HuH-7 (cell line): ENCODE results near the gene PRXL2A.
"Not testable (repeated sequence)": the region's sequence is repeated elsewhere in the genome, so short reads cannot be mapped to it uniquely, and the experiment has no call there.

Experiments used
- DNase-seq: peaks from one replicate; pipeline ENCODE4 v3.0.0; 2011; ENCODE audit warnings: low spot score

The PRXL2A gene

DNA sequence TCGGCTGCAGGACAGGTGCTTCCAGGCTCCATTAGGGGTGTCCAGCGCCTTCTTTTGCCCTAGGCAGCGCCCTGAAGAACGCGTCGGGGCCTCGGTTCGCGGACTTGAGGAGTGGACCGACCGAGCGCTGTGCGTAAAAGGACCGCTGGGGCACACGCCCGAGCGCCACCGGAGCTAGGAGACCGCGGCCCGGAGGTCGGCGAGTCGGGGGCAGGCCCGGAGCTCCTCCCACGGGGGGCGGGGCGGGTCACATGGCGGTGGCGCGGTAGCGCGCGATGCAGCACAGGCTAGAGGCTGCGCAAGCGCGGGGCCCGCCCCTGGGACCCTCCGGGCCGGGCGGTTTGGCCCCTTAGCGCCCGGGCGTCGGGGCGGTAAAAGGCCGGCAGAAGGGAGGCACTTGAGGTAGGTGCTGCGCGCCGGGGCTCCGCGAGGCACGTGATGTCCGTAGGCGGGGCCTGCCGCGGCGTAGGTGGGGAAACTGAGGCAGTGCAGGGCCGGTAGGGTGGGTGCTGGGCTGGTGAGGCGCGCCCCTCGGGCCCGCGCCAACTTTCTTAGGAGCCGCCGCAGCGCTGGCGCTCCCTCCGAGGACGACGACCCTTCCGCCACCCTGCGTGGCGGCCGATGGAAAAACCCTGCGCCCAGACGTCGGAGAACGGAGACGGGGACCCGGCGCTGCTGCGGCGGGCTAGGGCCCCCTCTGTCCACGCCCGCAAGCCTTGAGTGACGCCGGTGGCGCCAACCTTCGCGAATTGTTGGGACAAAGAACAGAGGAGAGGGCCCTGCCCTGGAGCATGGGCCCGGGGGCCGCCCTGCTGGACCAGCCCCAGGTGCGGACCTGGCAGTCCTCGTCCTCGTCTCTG is at the start of gene PRXL2A:
Gene PRXL2A (plus strand): TSS at position 310 of the 860 bp plus-strand sequence. CDS start 11,917 bp downstream, outside the sequence.
- peak; percentile 88 for DNase-seq

- DNase-seq = not testable (repeated sequence)
Measured at GRCh38 chr10:80358925-80359324, 49.4 kb upstream of the PRXL2A start.

DNA sequence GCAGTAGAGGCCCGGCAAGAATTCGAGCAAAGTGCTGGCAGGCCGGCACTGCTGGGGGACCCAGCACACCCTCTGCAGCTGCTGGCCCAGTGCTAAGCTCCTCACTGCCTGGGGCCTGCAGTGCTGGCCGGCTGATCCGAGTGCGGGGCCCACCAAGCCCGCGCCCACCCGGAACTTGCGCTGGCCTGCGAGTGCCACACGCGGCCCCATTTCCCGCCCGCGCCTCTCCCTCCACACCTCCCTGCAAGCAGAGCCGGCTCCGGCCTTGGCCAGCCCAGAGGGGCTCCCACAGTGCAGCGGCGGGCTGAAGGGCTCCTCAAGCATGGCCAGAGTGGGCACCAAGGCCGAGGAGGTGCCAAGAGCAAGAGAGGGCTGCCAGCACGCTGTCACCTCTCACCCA is 48.7 kb upstream of the PRXL2A start:
- no peak for DNase-seq

GRCh38 chr10:80365510-80365909 is 42.8 kb upstream of the PRXL2A start:
- DNase-seq = no peak

DNA sequence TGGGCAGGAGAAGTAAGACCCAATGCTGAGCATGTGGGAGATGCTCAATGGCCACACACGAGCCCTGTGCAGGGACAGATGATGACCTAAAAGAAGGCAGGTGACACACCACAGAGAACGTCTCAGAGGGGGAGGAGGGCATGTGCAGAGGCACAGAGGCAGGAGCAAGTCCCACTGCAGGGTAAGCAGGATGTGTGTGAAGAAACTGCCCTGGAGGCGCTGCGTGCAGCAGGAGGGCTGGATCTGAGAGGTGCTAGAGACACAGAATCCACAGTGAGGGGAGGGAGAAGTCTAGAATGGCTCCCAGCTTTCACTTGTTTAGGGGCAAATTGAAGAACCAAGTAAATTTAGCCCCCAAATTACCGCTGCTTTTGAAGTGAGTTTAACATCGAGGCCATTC is 36.9 kb upstream of the PRXL2A start:
- no peak for DNase-seq

- DNase-seq = no peak
Measured at GRCh38 chr10:80372675-80373074, 35.7 kb upstream of the PRXL2A start.

GRCh38 chr10:80373502-80373901 is 34.8 kb upstream of the PRXL2A start:
- no peak for DNase-seq

DNA sequence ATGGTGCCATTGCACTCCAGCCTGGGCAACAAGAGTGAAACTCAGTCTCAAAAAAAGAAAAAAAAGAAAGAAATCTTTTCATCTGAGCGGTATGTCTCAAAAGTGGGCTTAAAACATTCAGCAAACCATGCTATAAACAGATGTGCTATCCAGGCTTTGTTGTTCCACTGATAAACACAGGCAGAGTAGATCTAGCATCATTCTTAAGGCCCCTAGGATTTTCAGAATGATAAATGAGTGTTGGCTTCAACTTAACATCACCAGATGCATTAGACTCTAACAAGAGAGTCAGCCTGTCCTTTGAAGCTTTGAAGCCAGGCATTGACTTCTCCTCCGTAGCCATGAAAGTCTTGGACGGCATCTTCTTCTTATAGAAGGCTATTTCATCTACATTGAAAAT is 28.6 kb upstream of the PRXL2A start:
- no peak for DNase-seq

DNA sequence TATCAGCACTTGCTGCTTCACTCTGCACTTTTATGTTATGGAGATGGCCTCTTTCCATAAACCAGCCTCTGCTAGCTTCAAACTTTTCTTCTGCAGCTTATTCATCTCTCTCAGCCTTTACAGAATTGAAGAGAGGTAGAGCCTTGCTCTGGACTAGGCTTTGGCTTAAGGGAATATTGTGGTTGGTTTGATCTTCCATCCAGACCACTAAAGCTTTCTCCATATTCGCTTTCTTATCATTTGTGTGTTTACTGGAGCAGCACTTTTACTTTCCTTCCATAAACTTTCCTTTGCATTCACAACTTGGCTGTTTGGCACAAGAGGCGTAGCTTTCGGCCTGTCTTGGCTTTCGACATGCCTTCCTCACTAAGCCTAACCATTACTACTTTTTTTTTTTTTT is 28.2 kb upstream of the PRXL2A start:
- DNase-seq = no peak

GRCh38 chr10:80382989-80383388 is 25.4 kb upstream of the PRXL2A start:
- peak; percentile 26 for DNase-seq

DNA sequence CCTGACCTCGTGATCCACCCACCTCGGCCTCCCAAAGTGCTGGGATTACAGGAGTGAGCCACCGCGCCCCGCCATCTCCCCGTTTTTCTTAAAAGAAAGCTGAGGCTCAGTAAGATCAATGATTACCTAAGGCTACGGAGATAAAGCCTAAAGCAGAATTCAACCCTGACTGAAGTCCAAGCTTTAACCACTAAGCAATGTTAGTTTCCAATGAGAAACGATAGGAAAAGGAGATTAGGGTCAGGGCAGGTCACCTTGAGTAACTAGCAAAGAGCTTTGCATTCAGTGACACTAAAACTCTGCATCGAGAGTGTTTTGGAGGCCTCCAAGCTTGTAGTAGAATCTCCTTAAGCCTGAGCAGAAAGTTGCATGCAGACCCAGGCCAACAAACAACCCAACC is 17.6 kb upstream of the PRXL2A start:
- no peak for DNase-seq

GRCh38 chr10:80392250-80392649 is 16.1 kb upstream of the PRXL2A start:
- DNase-seq = no peak

DNA sequence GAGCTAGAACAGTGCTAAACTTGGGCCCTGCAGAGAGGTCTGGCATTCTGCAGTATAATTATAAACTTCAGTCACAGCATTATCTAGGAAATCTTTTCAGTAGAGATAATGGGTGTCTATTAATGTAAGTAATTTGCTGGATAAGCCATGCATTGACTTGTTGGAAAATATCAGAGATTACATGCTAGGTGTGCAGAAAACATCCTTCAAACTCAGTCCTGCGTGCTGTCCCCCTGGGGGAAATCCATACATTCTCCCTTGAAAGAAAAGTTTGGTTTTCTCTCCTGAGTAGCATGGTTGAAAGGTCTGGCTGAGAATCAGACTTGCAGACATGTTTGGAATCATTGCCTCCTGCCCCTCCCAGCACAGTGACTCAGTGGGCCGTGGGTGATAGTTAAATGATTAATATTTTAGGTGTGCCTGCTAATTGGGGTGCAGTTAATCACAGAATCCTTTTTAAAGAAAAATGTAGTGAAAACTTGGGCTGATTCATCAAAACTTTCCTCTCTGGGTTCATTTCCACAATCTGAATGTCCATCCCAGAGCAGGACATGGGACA is 13.9 kb upstream of the PRXL2A start:
- no peak for DNase-seq

DNA sequence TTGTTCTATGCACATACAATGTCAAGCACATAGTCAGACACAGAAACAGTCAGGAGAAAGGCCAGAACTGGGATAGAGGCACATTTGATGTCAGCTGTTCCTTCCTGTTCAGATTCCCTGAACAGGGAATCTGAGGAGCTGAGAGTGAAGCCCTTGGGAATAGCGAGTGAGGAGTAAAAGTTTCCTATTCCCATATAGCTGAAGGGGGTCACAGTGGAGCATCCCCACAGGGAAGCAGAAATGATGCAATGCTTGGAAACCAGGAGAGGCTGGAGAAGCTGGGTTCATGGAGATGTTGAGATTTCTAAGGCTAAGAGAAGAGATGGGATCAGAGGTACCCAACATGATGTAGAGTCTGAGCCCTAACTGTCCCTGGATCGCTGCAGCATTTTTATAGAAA is 11.3 kb upstream of the PRXL2A start:
- DNase-seq = no peak

DNA sequence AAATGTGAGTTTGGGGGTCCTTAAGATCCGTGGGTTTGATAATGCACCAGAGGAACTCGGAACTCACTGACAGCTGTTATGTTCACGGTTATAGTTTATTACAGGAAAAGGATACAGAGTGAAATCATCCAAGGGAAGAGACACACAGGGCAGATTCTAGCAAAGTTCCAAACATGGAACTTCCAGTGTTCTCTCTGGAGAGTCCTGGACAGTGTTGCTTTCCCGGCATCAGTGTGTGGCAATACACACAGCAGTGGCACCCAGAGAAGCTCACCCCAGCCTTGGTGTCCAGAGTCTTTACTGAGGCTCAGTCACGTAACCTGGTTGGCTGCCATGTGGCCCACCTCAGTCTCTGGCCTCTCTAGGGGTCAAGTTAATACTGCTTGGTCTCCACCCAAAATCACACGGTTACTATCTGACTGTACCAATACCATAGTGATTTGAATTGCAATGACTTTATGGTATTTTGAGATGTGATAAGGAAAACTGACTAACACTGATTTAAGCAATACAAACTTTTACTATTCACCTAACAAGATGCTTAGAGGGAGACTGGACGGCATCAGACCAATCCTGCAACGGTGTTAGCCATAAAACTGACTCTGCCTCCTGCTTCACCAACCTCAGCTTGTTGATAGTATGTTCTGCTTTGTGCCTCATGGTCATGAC is 8.1 kb upstream of the PRXL2A start:
- no peak for DNase-seq

DNA sequence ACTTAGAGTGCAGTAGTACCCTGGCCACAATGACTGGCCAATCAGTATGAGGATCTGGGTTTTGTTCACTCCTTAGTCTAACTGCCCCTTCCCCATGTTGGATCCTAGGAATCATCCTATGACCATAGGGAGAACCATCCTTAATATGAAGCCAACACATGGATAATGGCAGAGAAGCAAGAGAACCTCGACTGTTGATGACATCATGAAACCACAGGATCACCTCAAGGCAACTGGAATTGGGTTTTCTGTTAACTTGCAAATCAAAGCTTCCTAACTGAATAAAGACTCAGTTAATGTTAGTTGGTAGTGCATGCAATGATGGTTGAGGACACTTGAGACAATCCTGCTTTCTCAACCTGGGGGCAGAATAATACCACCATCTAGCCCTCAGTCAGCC is 3.3 kb upstream of the PRXL2A start:
- no peak for DNase-seq

- no peak for DNase-seq
Measured at GRCh38 chr10:80405626-80406025, 2.7 kb upstream of the PRXL2A start.

GRCh38 chr10:80406204-80406603 is 2.1 kb upstream of the PRXL2A start:
- DNase-seq = no peak

GRCh38 chr10:80407812-80408241 is 524 bp upstream of the PRXL2A start:
- DNase-seq = peak; percentile 56

DNA sequence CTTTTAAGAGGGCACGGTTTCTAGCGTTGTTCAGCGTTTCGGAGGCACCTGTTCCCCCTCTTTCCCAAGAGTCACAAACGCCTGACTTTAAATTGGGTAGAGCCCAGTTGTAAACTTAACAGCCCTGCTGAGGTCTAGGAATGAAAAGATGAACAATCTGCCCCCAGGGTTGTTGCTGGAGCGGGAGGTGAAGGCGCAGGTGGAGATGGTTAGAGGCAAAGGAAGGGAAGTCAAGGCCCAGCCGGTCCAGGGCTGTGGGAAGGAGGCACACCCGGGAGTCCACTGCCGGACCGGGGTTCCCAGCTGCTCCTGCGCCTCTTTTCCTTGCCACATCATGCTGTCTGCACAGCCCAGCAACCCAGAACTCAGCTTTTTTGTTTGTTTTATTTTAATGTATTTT is 770 bp downstream of the PRXL2A start:
- no peak for DNase-seq

- no peak for DNase-seq
Measured at GRCh38 chr10:80410122-80410521, 1.8 kb downstream of the PRXL2A start.

GRCh38 chr10:80410578-80411145 is 2.3 kb downstream of the PRXL2A start:
- DNase-seq = no peak

GRCh38 chr10:80411267-80411668 is 2.9 kb downstream of the PRXL2A start:
- no peak for DNase-seq
